Fibroblast of skin of right biceps (primary cell): ENCODE measurements around the gene GRIK1.
"Not testable (repeated sequence)": the region's sequence is repeated elsewhere in the genome, so short reads cannot be mapped to it uniquely, and the experiment has no call there.

ENCODE experiments used
- DNase-seq: peaks from one replicate; pipeline ENCODE4 v3.0.0-alpha.2; 2013

GRIK1 gene

DNA sequence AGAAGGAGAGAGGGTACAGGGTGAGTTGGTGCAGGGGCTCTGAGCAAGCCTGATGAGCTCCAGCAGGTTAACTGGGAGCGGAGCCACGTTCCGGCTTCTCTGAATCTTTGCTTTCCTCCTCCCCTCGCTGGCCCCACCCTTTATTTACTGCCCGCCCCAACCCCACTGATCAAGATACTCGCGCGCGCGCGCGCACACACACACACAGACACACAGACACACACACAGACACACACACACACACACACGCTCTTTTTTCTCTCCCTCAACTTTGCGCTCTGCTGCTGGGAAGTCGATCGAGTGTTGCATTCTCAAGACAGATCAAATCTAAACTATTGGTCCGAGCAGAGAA is at the start of gene GRIK1:
GRIK1 (minus strand) TSS at position 73 of the 352 bp plus-strand sequence.
- DNase-seq, result peak; percentile 6

- DNase-seq, result no peak
These were observed 48.0 kb upstream of the GRIK1 start for GRCh38 chr21:29987762-29988161.

- no peak for DNase-seq
These were observed 46.1 kb upstream of the GRIK1 start for GRCh38 chr21:29985866-29986265.

GRCh38 chr21:29979043-29979442 is 39.2 kb upstream of the GRIK1 start:
- no peak for DNase-seq

DNA sequence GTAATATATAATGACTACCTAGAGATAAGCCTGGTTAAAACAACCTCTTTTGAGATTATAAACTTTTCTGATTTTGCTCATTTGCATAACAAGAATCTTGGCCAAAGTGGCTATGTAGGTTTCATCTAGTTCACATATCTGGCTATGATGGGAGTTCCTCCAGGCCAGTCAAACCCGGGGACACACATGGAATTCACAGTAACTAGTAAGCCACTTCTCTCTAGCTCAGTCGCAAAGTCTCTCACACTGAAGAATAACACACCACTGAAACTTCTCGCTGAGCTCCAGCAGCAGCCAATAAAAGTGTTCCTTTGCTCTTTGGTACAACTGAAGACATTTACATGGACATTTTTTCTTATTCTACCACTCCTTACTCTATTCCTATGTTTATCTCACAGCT is 36.0 kb upstream of the GRIK1 start:
- DNase-seq, result no peak

- DNase-seq, result no peak
These were observed 33.5 kb upstream of the GRIK1 start for GRCh38 chr21:29973258-29973657.

DNA sequence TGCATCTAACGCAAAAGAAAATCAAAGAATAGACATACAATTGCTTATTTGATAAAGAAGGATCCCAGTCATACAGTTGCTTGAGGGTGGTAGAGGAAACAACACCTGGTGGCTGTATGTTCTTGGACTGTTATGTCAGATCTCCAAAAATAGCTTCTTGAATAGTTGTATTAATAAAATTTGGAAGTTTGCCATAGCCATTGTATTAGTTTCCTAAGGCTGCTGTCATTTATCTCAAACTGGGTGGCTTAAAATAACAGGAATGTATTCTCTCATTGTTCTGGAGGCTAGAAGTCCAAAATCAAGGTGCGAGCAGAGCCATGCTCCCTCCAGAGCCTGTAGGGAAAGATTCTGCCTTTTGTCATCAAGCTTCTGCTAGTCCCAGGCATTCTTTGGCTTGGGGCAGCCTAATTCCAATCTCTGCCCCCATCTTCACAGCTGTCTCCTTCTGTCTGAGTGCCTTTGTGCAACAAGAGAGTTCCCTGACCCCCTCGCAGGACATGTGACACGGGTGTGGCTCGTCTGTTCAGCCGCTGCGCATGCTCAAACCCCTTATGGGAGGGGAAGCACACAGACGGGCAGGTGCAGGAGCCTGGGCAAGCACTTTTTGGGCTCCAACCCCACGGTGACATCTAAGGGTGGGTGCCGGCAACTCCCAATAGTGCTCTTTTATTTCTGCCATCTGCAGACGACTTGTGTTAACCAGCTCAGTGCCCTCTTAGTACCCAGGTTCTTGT is 21.7 kb upstream of the GRIK1 start:
- DNase-seq, result no peak

- DNase-seq, result no peak
These were observed 18.8 kb upstream of the GRIK1 start for GRCh38 chr21:29958551-29958950.

DNA sequence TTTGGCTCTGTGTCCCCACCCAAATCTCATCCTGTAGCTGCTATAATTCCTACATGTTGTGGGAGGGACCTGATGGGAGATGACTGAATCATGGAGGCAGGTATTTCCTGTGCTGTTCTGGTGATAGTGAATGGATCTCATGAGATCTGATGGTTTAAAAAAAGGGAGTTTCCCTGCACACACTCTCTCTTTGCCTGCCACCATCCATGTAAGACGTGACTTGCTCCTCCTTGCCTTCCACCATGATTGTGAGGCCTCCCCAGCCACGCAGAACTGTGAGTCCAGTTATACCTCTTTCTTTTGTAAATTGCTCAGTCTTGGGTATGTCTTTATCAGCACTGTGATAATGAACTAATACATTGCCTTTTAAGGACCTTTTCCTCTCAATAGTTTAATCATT is 18.2 kb upstream of the GRIK1 start:
- not testable (repeated sequence) for DNase-seq

DNA sequence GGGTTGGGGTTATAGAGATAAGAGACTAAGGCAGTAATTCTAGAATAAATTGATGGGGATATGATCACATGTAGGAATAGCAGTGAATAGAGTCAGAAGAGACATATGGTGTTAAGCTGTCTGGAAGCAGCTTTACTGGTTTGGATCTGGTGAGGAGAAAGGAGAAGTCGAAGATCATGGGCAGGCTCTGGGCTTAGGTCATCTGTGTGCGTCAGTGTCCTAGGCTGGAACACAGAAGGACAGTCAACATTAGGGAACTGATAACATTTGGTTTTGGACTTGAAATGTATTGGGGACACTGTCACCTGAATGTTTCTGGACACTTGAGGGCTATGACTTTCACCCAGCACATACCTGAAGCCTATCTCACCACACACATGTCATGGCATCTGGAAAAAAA is 13.9 kb upstream of the GRIK1 start:
- DNase-seq, result no peak

- DNase-seq, result no peak
These were observed 13.3 kb upstream of the GRIK1 start for GRCh38 chr21:29953072-29953471.

GRCh38 chr21:29951911-29952310 is 12.1 kb upstream of the GRIK1 start:
- DNase-seq, result no peak

DNA sequence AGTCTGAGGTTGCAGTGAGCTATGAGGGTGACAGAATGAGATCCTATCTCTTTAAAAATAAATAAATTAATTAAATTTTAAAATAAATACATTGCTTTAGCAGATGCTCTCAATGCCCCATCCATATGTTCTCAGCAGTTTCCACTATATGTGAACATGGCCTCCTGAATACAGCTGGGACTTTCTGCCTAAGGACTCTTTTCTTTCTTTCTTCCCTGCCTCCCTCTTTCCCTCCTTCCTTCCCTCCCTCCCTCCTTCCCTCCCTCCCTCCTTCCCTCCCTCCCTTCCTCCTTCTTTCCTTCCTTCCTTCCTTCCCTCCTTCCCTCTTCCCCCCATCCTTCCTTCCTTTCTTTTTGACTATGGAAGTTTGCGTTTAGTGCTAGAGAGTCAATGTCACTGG is 10.2 kb upstream of the GRIK1 start:
- no peak for DNase-seq

- DNase-seq, result no peak
These were observed 7.3 kb upstream of the GRIK1 start for GRCh38 chr21:29947119-29947518.

DNA sequence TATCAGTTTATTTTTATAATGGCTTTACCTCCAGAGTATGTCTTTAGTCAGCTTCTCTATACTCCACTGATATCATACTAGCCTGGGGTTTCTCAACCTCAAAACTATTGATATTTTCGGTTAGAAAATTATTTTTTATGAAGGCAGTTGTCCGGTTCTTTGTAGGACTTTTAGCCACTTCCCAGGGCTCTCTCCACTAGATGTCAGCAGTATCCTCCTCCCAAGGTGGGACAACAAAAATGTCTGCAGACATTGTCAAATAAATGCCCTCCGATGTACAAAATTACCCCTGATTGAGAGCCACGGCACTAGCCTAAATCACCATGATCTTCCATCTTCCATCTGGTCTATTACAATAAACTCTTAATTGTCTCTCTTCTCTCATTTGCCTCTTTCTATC is 4.1 kb upstream of the GRIK1 start:
- DNase-seq, result no peak

- DNase-seq, result no peak
These were observed 2.2 kb upstream of the GRIK1 start for GRCh38 chr21:29942034-29942433.

DNA sequence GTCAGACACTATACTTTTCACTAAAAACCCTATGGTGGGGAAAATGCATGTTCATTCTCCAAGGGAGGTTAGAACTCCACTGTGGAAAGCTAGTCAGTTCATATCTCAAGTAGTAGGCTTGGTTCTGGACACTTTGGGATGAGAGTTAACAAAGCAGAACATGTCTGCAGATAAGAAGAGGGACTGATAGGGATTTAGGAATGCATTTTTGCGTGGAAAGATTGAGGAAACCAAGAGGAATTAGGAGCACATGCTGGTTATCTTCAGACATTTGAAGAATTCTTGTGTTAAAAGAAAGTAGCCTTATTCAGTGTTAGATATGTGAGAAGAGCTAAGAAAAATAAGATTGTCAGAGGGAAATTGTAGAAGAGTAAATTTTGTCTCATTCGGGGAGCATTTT is 1.2 kb upstream of the GRIK1 start:
- DNase-seq, result no peak

DNA sequence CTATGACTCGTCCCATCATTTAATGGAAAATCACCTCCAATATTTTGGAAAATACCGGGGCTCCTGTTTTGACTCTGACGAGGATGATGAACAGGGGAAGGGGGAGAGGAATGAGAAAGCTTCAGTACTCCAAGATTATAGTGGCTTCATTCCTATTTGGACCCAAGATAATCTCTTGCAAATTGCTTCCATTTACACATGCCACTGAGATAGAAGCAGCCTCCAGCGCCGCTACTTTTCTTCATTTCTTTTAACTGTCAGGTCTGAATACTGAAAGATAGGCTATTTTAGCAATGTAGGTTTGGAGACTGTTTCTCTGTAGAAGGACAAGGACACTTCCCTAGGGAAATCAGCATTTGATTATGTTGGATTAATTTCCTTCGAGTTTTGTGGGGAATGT is 565 bp upstream of the GRIK1 start:
- DNase-seq, result no peak

GRCh38 chr21:29939104-29939923 is 482 bp downstream of the GRIK1 start:
- DNase-seq, result peak; percentile 5

DNA sequence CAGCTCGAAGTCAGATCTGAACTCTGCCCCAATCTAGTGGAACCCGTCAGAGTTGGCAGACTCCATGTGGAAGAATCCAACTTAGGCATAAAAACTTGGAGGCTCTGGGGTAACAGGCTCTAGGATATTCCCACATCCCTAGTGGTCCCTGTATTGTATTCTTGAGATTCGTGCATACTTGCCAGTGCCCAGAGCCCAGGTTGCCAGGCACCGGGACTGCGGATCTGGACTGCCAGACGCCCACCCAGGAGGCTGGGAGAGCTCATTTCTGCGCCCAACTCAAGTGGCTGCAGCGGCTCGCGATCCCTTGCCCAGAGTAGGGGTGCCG is 1.1 kb downstream of the GRIK1 start:
- no peak for DNase-seq

- no peak for DNase-seq
These were observed 6.7 kb downstream of the GRIK1 start for GRCh38 chr21:29933088-29933487.

DNA sequence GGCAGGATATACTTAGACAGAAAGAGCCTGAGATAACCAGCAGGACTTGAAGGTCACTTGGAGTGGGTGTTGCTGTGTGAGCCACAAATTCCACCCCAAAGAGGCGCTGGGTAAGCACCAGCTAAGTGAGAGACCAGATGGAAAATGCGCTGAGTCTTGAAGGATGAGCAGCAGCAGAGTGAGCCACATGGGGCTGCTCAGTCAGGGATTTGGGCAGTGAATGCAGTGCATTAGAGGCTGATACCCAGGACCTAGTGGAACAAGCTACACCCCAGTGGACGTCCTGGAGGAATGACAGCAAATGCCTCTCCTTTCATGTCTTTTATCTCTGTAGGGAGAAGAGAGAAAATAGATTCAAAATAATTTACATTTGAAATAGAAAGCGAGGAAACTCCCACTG is 11.3 kb downstream of the GRIK1 start:
- DNase-seq, result no peak

- DNase-seq, result no peak
These were observed 18.9 kb downstream of the GRIK1 start for GRCh38 chr21:29920938-29921337.

- DNase-seq, result no peak
These were observed 25.5 kb downstream of the GRIK1 start for GRCh38 chr21:29914326-29914725.

DNA sequence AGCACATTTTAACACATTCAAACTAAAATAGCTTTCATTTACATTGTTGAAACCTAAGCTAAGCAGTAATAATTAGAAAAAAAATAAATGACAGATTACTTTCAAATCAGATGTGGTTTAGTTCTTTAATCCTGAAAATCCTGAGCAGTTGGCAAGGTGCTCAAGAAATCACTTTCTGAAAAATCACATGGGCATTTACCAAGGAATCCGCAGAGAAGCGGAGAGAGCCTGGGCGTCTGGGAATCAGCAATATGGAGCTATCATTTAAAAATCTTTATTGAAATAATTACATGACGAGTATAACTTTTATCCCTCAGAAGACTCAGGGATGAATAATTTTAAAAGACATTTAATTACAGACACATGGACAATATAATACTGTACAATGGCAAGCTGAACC is 30.2 kb downstream of the GRIK1 start:
- no peak for DNase-seq
